Neural cell (in vitro differentiated cells): ENCODE data around the gene WDR5.

Experiments used
- CTCF ChIP-seq: fragments of 450-650 bp; IDR thresholded peaks from 2 replicates; pipeline ENCODE4 v1.5.1; 2014; ENCODE audit warnings: antibody characterized with exemption, mild to moderate bottlenecking, moderate library complexity; ENCODE audit not compliant: poor library complexity, severe bottlenecking
- EZH2 ChIP-seq: fragments of 200-600, 300-800 bp; shearing (Covaris generic), sonication (generic); IDR thresholded peaks from 2 replicates; pipeline ENCODE4 v1.6.1; 2014; ENCODE audit warnings: antibody characterized with exemption, low read length, borderline replicate concordance, mild to moderate bottlenecking; ENCODE audit not compliant: insufficient read depth, poor library complexity, severe bottlenecking
- MXI1 ChIP-seq: fragments of 450-650 bp; conservative IDR thresholded peaks from 2 replicates; pipeline ENCODE4 v1.6.1; 2014; ENCODE audit warnings: antibody characterized with exemption, mild to moderate bottlenecking; ENCODE audit not compliant: poor library complexity, severe bottlenecking
- POLR2AphosphoS5 ChIP-seq: IDR thresholded peaks from 2 replicates; pipeline ENCODE4 v1.6.1; 2012
- RAD21 ChIP-seq: fragments of 450-650 bp; conservative IDR thresholded peaks from 2 replicates; pipeline ENCODE4 v1.6.1; 2014; ENCODE audit warnings: antibody characterized with exemption, mild to moderate bottlenecking, moderate library complexity
- SMC3 ChIP-seq: fragments of 450-650 bp; conservative IDR thresholded peaks from 2 replicates; pipeline ENCODE4 v1.6.1; 2014; ENCODE audit warnings: antibody characterized with exemption, mild to moderate bottlenecking, moderate library complexity; ENCODE audit not compliant: poor library complexity
- TAF1 ChIP-seq: IDR thresholded peaks from 2 replicates; pipeline ENCODE4 v1.6.1; 2012; ENCODE audit warnings: low read depth

GRCh38 chr9:134101623-134102149 lies 34.2 kb upstream of the WDR5 start:
- TF ChIP-seq EZH2, result no peak
- TF ChIP-seq CTCF, result no peak
- TF ChIP-seq MXI1, result no peak
- no peak for TF ChIP-seq TAF1
- TF ChIP-seq SMC3, result no peak
- TF ChIP-seq POLR2AphosphoS5, result no peak
- TF ChIP-seq RAD21, result no peak
